NCI-H146 (cell line): ENCODE data around the gene CLRN1.

ENCODE experiments used
- DNase-seq: peaks from one replicate; lab custom pipeline; 2025; lab: John Stamatoyannopoulos, UW

CLRN1 gene

GRCh38 chr3:150975992-150976368, 3.5 kb upstream of the CLRN1 start:
- no peak for DNase-seq

- DNase-seq, result no peak
Measured at GRCh38 chr3:150975086-150975991, 2.8 kb upstream of the CLRN1 start.

GRCh38 chr3:150970665-150971324, 1.7 kb downstream of the CLRN1 start:
- no peak for DNase-seq

- DNase-seq, result no peak
Measured at GRCh38 chr3:150968341-150969035, 4.0 kb downstream of the CLRN1 start.

- DNase-seq, result no peak
Measured at GRCh38 chr3:150965436-150965835, 7.1 kb downstream of the CLRN1 start.

- peak; percentile 26 for DNase-seq
Measured at GRCh38 chr3:150961949-150962348, 10.6 kb downstream of the CLRN1 start.

GRCh38 chr3:150960708-150961684, 11.5 kb downstream of the CLRN1 start:
- no peak for DNase-seq

- DNase-seq, result no peak
Measured at GRCh38 chr3:150958683-150959082, 13.8 kb downstream of the CLRN1 start.

- DNase-seq, result no peak
Measured at GRCh38 chr3:150956376-150956775, 16.2 kb downstream of the CLRN1 start.

GRCh38 chr3:150951923-150952322, 20.6 kb downstream of the CLRN1 start:
- DNase-seq, result no peak

GRCh38 chr3:150945226-150946032, 27.1 kb downstream of the CLRN1 start:
- DNase-seq, result no peak

GRCh38 chr3:150942221-150942620, 30.3 kb downstream of the CLRN1 start:
- DNase-seq, result no peak

GRCh38 chr3:150936693-150937092, 35.8 kb downstream of the CLRN1 start:
- DNase-seq, result no peak

GRCh38 chr3:150933473-150933995, 39.0 kb downstream of the CLRN1 start:
- DNase-seq, result no peak

- DNase-seq, result peak; percentile 39
Measured at GRCh38 chr3:150931745-150932144, 40.8 kb downstream of the CLRN1 start.

GRCh38 chr3:150930839-150931238, 41.7 kb downstream of the CLRN1 start:
- DNase-seq, result no peak

- DNase-seq, result no peak
Measured at GRCh38 chr3:150928234-150928633, 44.3 kb downstream of the CLRN1 start.

- DNase-seq, result no peak
Measured at GRCh38 chr3:150926328-150926727, 46.2 kb downstream of the CLRN1 start.

GRCh38 chr3:150925751-150926201, 46.8 kb downstream of the CLRN1 start:
- peak; percentile 93 for DNase-seq

GRCh38 chr3:150922611-150923010, 49.9 kb downstream of the CLRN1 start:
- no peak for DNase-seq
